HAP-1 (cell line): ENCODE data around the gene PHF1.

Source experiments
- DNase-seq, 2 experiments: peaks; one replicate each; pipeline ENCODE4 v3.0.0-alpha.2; 2016 to 2020; ENCODE audit warnings: low spot score in 2 of 2
- H3K27me3 ChIP-seq: fragments of 250-450 bp; sonication (Bioruptor Pico); 2 replicates; pipeline ENCODE4 v1.5.1; 2020; ENCODE audit warnings: low read depth, mild to moderate bottlenecking, moderate library complexity
- H3K36me3 ChIP-seq: fragments of 250-450 bp; sonication (Bioruptor Pico); replicated peaks from 2 replicates; pipeline ENCODE4 v1.5.1; 2020; ENCODE audit warnings: mild to moderate bottlenecking
- H3K4me1 ChIP-seq: fragments of 250-450 bp; sonication (Bioruptor Pico); 2 replicates; pipeline ENCODE4 v1.5.1; 2020; ENCODE audit warnings: mild to moderate bottlenecking
- H3K4me3 ChIP-seq: fragments of 250-450 bp; sonication (Bioruptor Pico); 2 replicates; pipeline ENCODE4 v1.5.1; 2020; ENCODE audit warnings: mild to moderate bottlenecking, moderate library complexity
- H3K9me3 ChIP-seq: fragments of 250-450 bp; sonication (Bioruptor Pico); 2 replicates; pipeline ENCODE4 v1.5.1; 2020; ENCODE audit warnings: mild to moderate bottlenecking, moderate library complexity
- in situ Hi-C: fragments of 300-500 bp; cut with MboI; formaldehyde crosslinking; loops from 3 replicates; pipeline ENCODE4 v1.14.3; 2020; ENCODE audit warnings: low sequenced_read_pairs, inconsistent platforms, mixed read lengths

Gene PHF1

DNA sequence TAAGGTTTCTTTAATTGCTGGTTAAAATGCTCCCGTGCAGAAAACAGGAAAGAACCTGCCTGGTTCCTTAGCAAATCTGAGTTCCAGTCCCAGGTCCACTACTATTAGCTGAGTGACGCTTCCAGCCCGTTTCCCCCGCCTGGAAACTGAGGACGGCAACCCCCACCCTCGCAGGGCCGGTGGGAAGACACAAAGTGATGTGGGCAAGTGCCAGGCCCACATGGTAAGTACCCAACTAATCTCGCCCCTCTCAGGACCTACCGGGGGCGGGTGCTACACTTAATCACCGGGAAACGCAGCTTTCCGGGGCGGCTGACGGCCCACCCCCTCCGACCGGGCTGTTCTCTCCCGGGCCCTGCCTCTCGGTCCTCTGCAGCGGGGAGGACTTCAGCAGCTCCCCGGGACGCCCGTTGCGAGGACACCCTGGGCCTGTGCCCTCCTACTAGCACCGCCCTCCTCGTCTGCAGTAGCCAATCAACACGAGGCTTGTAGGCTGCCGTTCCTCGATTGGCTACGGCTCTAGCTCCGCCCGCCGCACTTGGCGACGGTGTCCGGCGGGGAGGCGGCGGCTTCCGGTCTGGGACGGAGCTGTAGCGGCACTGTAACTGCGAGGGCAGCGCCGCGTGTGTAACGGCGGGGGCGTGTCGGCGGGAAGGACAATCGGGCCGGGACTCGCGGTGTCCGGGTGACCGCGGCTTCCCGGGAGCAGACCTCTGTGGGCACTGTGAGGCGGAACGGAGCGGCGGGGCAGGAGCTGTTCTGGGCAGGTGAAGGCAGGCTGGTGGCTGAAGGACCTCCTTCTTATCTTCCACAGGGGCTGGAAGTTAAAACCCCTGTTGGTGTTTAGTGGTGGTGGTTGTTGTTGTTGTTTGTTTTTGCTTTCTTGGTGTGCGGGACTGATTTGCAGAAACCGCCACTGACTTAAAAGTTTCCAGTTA is 43.5 kb downstream of the PHF1 start, which contains the start of gene ZBTB9:
ZBTB9 (plus strand) TSS at position 568 of the 938 bp plus-strand sequence. CDS start 525 bp downstream, outside the sequence.
- Histone ChIP-seq H3K27me3 (no peaks in the 10 kb centered on the region), H3K4me1 (no peaks in the 10 kb centered on the region), H3K36me3 (peaks cover 4% of the 10 kb centered on the region; the same call in 1 of the 2 replicates), H3K9me3 (no peaks in the 10 kb centered on the region; the same call in 1 of the 2 replicates), H3K4me3 (peak within 1 kb of the TSS; percentile 81)
- DNase-seq, result peak; percentile 97
- in situ Hi-C loops, result no loop called here

DNA sequence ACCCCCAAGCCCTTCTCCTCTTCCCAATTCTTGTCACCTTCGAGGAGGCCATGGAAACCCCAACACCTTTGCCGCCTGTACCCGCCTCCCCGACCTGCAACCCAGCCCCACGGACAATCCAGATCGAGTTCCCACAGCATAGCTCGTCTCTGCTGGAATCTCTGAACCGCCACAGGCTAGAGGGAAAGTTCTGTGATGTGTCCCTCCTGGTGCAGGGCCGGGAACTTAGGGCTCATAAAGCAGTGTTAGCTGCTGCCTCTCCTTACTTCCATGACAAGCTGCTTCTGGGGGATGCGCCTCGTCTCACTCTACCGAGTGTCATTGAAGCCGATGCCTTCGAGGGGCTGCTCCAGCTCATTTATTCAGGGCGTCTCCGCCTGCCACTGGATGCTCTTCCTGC is 44.2 kb downstream of the PHF1 start:
- Histone ChIP-seq H3K27me3 (no peaks in the 10 kb centered on the region), H3K4me3 (peak overlapping the region; percentile 81), H3K9me3 (no peaks in the 10 kb centered on the region; the same call in 1 of the 2 replicates), H3K4me1 (no peaks in the 10 kb centered on the region), H3K36me3 (peaks cover 4% of the 10 kb centered on the region; the same call in 1 of the 2 replicates)
- in situ Hi-C loops, result no loop called here
- no peak for DNase-seq

DNA sequence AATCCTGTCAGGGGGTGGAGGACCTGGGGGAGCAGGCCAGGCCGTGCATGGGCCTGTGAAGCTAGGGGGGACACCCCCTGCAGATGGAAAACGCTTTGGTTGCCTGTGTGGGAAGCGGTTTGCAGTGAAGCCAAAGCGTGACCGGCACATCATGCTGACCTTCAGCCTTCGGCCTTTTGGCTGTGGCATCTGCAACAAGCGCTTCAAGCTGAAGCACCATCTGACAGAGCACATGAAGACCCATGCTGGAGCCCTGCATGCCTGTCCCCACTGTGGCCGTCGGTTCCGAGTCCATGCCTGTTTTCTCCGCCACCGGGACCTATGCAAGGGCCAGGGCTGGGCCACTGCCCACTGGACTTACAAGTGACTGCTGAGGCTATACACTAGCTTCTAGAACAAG is 45.3 kb downstream of the PHF1 start:
- H3K4me1 ChIP-seq, result no peaks in the 10 kb centered on the region
- no peak overlapping the region for H3K4me3 ChIP-seq
- no peaks in the 10 kb centered on the region; the same call in 1 of the 2 replicates for H3K9me3 ChIP-seq
- in situ Hi-C loops, result no loop called here
- H3K27me3 ChIP-seq, result no peaks in the 10 kb centered on the region
- H3K36me3 ChIP-seq, result peaks cover 4% of the 10 kb centered on the region; the same call in 1 of the 2 replicates
- DNase-seq, result no peak

DNA sequence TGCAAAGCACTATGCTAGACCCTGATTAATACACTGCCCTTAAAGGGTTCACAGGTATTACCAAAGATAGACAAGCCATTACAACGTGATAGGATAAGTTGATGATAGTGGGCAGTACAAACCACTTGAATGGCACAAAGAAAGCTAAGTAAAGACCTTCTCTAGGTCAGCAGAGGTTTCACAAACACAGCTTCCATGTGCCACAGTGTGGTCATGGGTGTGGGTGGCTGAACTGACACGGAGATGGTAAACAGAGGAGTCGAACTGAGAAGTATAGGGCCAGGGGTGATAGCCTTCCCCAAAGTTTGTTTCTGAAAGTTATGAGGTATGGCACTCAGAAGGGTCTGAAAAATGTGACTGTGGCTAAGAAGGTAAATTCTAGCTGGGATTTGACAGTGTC is 47.9 kb downstream of the PHF1 start:
- H3K4me1 ChIP-seq, result no peaks in the 10 kb centered on the region
- no peaks in the 10 kb centered on the region for H3K27me3 ChIP-seq
- no peak overlapping the region for H3K4me3 ChIP-seq
- in situ Hi-C loops, result no loop called here
- DNase-seq, result no peak
- no peaks in the 10 kb centered on the region; the same call in 1 of the 2 replicates for H3K9me3 ChIP-seq
- H3K36me3 ChIP-seq, result peaks cover 4% of the 10 kb centered on the region; the same call in 1 of the 2 replicates

DNA sequence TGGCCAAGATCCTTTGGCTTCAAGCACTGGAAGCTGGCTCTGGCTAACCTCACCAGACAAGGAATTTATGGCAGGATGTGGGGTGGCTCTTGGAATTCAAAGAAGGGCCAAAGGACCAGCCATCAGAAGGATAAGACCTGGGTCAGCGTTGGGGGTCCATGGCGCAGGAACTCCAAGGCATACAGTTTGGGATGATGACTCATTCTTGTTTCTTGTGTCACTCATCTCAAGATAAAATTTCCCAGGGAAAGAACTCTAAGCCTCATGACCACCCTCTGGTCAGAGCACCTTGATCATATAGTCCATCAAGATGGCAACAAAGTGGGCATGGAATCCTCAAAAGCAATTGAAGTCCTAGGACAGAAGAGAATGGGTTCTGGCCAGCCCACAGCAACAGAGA is 48.4 kb downstream of the PHF1 start:
- Histone ChIP-seq H3K4me3 (no peak overlapping the region), H3K36me3 (peaks cover 4% of the 10 kb centered on the region; the same call in 1 of the 2 replicates), H3K27me3 (no peaks in the 10 kb centered on the region), H3K9me3 (no peaks in the 10 kb centered on the region; the same call in 1 of the 2 replicates), H3K4me1 (no peaks in the 10 kb centered on the region)
- no peak for DNase-seq
- in situ Hi-C loops, result no loop called here
